ENCODE results near the gene XPO6.
A peak's percentile ranks its signal among the peaks of the same experiment; 100 is the strongest.

XPO6 gene

DNA sequence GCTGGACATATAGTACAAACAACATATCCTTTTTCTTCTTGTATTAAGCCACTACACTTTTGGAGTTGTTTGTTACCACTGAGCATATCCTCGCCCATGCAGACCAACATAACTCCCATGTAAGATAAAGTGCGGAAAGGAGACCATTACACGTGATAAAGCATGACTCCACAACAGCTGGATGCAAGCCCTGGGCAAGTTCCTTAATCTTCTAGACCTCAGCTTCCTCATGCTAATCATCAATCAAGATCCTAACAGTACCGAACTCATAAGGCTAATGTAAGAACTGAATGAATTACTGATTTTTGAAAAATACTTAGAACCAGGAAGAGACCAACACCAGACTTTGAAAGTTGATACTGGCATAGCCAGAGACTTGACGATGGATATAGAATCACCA is 101.3 kb downstream of the XPO6 start:
- no peak for DNase-seq (ENCODE audit: low spot score)

DNA sequence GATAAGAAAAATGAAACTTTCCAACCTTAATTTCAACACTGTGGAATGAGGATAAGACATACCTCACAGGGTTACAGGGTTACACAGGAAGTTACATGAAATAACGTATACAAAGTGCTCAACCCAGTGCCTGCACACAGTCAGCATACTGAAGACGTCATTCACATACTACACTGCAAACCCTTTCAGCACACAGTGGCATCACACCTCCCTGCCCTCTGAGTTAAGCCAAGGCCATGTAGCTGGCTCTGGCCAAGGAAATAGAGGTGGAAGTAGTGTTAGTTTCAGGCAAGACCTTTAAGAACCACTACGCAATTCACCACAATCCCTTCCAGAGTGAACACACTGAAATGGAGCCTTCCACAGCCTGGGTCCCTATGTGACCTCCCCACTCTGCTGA is 101.7 kb downstream of the XPO6 start:
- DNase-seq (ENCODE audit: low spot score), result no peak

GRCh38 chr16:28108590-28109247 is 103.0 kb downstream of the XPO6 start:
- no peak for DNase-seq (ENCODE audit: low spot score)

DNA sequence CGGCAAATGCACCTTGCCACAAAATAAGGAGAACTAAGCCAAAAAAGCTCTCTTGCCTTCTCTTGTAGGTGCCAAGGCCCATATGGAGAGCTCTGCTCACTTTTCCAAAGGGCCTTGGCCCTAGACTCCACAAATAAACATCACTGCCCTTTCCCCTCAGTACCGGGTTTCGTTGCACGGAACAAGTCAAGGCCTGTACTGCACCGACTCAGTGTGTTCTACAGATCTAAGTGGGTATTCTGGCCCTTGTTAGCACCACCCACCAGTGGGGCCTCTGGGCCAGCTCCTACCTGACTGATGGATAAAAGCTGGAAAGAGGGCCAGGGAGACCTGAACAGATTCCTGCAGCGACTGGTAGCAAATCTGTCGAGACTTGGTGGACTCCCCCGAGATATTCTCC is 104.5 kb downstream of the XPO6 start:
- DNase-seq (ENCODE audit: low spot score), result no peak

GRCh38 chr16:28106467-28107215 is 105.1 kb downstream of the XPO6 start:
- peak; percentile 3 for DNase-seq (ENCODE audit: low spot score)

DNA sequence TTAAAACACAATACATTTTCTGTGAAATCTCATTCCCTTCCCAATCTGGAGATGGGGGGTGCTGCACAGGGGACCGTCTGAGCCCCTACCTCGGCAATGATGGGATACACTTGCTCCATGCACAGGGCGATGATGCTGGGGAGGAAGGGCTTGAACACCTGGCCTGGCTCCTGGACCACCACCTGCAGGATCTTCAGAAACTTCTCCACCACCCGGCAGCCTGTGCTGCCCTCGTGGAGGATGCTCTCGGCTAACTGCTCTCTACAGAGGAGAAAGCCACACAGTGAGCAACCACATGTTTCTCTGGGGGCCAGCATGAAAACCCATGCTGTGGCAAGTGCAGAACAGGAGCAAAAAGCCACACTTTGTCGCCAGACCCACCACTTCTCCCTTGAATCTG is 105.8 kb downstream of the XPO6 start:
- DNase-seq (ENCODE audit: low spot score), result no peak

GRCh38 chr16:28105297-28105696 is 106.5 kb downstream of the XPO6 start:
- no peak for DNase-seq (ENCODE audit: low spot score)

GRCh38 chr16:28104404-28104803 is 107.4 kb downstream of the XPO6 start:
- no peak for DNase-seq (ENCODE audit: low spot score)

GRCh38 chr16:28103516-28104170 is 108.1 kb downstream of the XPO6 start:
- no peak for DNase-seq (ENCODE audit: low spot score)

DNA sequence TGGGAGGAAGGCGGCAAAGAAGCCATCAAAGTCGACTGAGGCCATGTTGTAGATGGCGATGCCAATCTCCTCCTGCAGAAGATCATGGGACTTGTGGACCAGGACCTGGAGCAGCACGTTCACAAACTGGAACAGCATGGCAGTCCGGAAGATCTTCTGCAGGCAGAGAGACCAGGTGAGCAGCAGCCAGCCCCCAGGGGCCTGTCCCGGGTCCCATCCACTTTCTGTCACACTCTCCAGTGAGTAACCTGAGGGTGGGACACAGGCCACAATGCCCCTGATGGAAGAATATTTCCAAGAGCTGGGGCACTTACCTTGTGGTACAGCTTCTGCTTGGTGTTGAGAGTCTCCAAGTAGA is 110.3 kb downstream of the XPO6 start:
- no peak for DNase-seq (ENCODE audit: low spot score)

DNA sequence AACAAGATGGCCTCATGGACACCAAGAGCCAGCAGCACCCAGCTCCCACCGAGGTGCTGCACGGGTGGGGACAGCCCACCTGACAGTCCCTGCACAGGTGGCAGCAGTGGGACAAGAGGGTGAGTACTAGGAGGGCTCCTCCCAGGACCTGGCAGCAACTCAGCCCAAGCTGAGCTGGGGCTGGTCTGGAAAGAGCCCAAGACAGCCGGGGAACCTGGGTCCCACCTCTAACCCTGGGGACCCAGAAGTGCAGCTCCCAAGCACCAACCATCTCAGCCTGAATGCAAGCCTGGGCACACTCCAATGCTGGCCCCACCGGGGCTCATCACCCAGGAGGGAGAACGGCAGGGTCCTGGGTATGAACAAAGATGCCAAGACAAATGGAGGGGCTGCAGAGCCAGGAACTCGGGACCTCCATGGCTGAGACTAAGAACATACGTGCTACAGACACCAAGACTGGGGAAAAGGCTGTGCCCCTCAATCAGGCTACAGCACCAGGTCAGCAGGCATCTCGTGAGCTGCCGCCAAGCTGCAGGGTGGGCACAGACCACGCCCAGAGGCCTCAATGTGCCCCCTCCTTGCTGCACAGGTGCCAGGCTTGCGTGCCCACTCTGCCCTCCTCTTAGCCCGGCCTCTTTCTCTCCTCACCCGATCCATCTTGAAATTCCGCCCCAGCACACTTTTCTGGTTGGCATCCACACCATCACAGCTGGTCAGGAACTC is 110.8 kb downstream of the XPO6 start:
- no peak for DNase-seq (ENCODE audit: low spot score)

- DNase-seq (ENCODE audit: low spot score), result no peak
These were observed 112.5 kb downstream of the XPO6 start for GRCh38 chr16:28098959-28099945.

- no peak for DNase-seq (ENCODE audit: low spot score)
These were observed 113.4 kb downstream of the XPO6 start for GRCh38 chr16:28098171-28098958.

DNA sequence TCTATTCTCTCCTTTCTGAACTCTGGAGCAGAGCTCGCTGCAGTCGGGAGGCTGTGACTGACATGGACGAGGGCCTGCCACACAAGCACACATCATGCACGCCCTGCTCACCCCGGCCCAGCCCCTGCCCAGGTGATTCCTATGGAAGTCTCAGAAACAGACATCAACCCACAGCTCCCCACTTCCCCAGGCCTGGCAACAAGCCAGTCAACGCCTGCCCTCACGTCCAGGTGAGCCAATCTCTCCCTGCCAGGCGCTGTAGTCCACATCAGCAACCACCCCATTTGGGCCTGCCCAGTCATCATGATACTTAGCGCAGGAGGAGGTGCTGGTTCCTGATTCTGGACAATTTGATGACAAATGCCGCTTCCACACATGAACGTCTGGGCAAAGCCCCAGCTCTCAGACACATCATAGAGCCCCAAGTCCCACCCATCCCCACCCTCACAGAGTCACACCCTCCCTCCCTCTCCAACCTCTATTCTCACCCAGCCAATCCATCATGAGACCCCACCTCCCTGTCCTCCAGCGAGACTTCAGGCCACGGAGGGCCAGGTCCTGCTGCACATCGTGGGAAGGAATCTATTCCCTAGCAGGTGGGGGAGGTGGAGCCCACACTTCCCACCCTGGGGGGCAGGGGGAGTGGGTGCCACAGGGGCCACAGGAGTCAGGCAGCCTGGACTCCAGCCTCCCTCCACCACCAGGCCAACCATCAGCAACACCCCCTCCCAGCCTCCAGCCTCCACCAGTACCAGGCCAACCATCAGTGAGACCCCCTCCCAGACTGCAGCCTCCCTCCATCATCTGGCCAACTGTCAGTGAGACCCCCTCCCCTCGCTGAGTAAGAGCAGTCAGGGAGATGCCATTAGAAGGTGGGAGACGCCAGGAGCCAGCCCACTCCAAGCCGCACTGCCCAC is 114.5 kb downstream of the XPO6 start:
- no peak for DNase-seq (ENCODE audit: low spot score)

- DNase-seq (ENCODE audit: low spot score), result no peak
These were observed 118.4 kb downstream of the XPO6 start for GRCh38 chr16:28093385-28093725.

DNA sequence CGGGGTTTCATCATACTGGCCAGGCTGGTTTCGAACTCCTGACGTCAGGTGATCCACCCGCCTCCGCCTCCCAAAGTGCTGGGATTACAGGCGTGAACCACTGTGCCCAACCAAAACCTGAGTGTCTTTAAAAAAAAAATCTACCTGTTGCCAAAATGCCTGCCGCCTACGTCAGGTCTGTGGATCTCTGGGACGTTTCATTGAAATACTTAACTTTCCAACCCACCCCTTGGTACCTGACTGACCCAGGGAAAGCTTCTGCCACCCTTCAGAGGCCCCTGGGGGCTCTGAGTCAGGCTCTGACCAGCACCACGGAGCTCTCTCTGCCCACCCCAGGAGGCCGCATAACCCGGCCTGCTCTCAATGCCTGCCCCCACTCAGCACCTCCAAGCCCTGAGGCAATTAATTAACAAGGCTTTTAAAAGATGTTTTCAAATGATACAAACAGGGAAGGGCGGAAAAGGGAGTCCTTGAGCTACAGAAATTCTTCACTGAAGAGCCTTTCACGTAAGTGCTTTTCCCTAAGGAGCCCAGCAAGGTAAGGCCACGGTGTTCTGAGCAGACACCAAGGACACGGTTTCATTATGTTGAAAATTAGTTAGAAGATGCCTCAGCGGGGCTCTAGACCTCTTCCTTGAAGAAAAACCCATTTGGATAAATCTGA is 118.9 kb downstream of the XPO6 start:
- DNase-seq (ENCODE audit: low spot score), result no peak

DNA sequence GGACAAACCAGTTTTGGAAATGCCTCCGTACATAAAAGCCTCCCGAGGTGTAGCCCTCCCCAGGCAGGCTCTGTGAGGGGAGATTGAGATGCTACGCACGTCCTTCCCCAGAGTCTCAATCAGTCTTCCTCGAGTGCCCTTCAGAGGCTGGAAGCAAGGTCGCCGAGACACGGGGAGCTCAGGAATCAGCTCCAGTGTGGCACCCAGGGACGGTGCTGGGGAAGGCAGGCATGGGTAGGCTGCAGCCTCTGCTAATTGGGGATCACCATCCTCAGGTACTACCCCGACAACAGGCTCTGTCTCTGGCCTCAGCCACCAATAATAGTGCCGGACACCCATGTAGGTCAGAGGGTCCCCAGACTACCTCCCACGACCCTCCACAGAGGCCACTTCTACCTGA is 120.1 kb downstream of the XPO6 start:
- no peak for DNase-seq (ENCODE audit: low spot score)

- DNase-seq (ENCODE audit: low spot score), result peak; percentile 82
These were observed 121.0 kb downstream of the XPO6 start for GRCh38 chr16:28090646-28091377.

DNA sequence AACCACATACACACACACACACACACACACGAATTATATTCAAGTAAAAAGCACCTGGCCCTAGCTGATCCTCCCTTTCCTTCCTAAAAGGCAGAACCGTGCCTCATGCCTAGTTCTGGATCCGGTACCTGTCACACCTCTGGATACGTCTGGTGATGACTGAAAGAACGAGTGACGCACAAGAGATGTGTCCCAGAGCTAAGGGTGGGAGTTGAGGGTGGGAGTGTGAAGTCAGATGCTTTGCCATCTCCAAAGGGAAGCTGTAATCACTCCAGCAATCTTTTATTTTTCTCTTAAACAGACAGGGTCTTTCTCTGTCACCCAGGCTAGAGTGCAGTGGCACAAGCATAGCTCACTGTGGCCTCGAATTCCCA is 121.8 kb downstream of the XPO6 start:
- DNase-seq (ENCODE audit: low spot score), result no peak
